Measurements from ENCODE around the gene MID2.
"Not testable (repeated sequence)": the region's sequence is repeated elsewhere in the genome, so short reads cannot be mapped to it uniquely, and the experiment has no call there.

The MID2 gene

DNA sequence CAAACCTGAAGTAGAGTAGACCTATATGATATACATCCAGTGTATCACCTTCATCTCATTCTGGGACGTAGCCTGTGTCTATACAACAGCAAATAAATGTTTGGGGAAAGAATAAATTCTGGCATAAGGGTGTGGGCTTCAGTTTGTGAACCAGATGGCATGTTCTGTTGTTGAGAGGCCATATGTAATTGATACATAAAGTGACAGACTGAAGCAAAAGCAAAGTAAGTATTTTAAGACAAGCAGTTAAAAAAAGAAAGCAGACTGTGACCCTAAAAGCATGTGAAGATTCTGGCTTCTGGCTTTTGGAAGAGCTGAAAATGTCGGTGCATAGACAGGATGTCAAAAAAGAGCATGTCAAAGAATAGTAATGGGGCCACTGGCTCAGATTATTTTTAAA lies 22.9 kb downstream of the MID2 start:
- Mint-ChIP-seq H3K9me3 (no peaks in the 10 kb centered on the region), H3K4me3 (no peak overlapping the region)

DNA sequence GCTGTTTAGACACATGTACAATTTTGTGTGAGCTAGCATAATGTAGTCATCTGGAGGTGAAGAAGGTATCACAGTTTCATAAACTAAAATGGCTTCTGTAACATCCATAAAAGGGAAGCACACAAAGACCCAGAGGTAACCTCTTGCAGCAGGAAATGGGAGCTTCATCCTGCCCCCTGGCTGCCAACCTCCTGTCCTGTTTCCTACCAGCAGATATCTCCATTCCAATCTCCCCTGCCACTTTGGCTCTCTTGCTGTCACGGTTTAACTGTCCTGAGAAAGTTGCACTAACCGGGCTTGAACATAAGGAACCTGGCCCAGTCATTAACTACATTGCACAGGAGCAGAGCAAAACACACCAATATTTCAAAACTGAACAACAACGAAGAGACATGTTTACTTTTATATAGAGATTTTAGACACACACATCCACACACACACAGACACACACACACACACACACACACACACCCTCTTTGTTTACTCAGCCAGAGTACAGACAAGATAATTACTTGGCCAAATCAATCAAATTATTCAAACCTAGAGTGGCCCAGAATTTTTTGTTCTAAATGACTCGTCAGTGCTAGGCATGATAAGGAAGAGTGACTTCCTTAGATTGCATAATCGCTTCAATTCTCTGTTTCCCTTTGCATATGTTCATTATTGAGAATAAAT lies 24.2 kb downstream of the MID2 start:
- peaks cover 8% of the 10 kb centered on the region for H3K36me3 Mint-ChIP-seq (ENCODE audit: low read depth)
- no peak overlapping the region for H3K4me3 Mint-ChIP-seq
- no peak overlapping the region for H3K27ac Mint-ChIP-seq
- H3K27me3 Mint-ChIP-seq (ENCODE audit: low read depth), result no peaks in the 10 kb centered on the region
- H3K9me3 Mint-ChIP-seq, result no peaks in the 10 kb centered on the region
- TF ChIP-seq, protein P1, sequence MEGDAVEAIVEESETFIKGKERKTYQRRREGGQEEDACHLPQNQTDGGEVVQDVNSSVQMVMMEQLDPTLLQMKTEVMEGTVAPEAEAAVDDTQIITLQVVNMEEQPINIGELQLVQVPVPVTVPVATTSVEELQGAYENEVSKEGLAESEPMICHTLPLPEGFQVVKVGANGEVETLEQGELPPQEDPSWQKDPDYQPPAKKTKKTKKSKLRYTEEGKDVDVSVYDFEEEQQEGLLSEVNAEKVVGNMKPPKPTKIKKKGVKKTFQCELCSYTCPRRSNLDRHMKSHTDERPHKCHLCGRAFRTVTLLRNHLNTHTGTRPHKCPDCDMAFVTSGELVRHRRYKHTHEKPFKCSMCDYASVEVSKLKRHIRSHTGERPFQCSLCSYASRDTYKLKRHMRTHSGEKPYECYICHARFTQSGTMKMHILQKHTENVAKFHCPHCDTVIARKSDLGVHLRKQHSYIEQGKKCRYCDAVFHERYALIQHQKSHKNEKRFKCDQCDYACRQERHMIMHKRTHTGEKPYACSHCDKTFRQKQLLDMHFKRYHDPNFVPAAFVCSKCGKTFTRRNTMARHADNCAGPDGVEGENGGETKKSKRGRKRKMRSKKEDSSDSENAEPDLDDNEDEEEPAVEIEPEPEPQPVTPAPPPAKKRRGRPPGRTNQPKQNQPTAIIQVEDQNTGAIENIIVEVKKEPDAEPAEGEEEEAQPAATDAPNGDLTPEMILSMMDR (IDR thresholded peaks at IDR 0.05; ENCODE audit: unreplicated experiment in 3 of 3), result no peak
- no peaks in the 10 kb centered on the region for H3K4me1 Mint-ChIP-seq

More for the DNA sequence above, 22.9 kb downstream of the MID2 start:
- H3K36me3 Mint-ChIP-seq (ENCODE audit: low read depth), result peaks cover 7% of the 10 kb centered on the region
- H3K27me3 Mint-ChIP-seq (ENCODE audit: low read depth), result no peaks in the 10 kb centered on the region
- H3K27ac Mint-ChIP-seq, result no peak overlapping the region
- H3K4me1 Mint-ChIP-seq, result peaks cover under 1% of the 10 kb centered on the region
- TF ChIP-seq, protein P1 (IDR thresholded peaks at IDR 0.05; ENCODE audit: unreplicated experiment in 3 of 3), result no peak

DNA sequence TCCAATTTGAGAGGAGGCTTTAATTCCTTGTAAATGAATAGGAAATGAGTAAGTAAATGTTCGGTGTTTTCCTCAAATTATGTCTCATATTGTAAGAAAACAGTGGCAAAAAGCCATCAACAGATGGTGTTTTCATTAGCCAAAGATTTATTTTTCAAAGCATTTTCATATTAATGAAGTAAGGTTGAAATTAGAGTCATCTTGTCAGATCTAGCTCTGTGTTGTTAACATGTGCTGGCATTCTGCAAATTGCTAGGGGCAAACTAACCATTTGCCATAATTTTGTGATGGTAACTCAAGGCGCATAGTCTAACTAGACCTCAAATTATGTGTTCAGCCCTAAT lies 24.7 kb downstream of the MID2 start:
- Mint-ChIP-seq H3K9me3 (no peaks in the 10 kb centered on the region), H3K27ac (no peak overlapping the region), H3K4me1 (no peaks in the 10 kb centered on the region), H3K4me3 (no peak overlapping the region), H3K36me3 (ENCODE audit: low read depth) (peaks cover 12% of the 10 kb centered on the region), H3K27me3 (ENCODE audit: low read depth) (no peaks in the 10 kb centered on the region)
- TF ChIP-seq, protein P1 (IDR thresholded peaks at IDR 0.05; ENCODE audit: unreplicated experiment in 3 of 3), result no peak

DNA sequence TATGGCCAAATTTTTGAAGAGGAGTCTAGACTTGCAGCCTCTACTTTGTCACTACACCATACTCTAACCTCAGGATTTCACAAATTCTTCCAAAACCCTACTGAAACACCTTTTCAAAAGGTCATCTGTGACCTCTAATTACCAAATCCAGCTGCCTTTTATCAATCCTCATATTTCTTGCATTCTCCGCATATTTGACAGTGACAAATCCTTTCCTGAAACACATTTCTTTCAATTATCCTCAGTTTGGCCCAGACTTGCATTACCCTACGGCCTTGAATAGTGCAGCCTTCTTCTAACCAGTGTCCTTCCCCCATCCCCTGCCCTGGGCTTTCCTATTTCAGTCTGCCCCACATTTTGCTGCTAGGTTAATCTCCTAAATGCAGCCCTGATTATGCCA lies 25.5 kb downstream of the MID2 start:
- no peak overlapping the region for H3K27ac Mint-ChIP-seq
- TF ChIP-seq, protein P1 (IDR thresholded peaks at IDR 0.05; ENCODE audit: unreplicated experiment in 3 of 3), result no peak
- H3K4me3 Mint-ChIP-seq, result no peak overlapping the region
- H3K4me1 Mint-ChIP-seq, result no peaks in the 10 kb centered on the region
- H3K9me3 Mint-ChIP-seq, result no peaks in the 10 kb centered on the region
- peaks cover 16% of the 10 kb centered on the region for H3K36me3 Mint-ChIP-seq (ENCODE audit: low read depth)
- H3K27me3 Mint-ChIP-seq (ENCODE audit: low read depth), result no peaks in the 10 kb centered on the region

DNA sequence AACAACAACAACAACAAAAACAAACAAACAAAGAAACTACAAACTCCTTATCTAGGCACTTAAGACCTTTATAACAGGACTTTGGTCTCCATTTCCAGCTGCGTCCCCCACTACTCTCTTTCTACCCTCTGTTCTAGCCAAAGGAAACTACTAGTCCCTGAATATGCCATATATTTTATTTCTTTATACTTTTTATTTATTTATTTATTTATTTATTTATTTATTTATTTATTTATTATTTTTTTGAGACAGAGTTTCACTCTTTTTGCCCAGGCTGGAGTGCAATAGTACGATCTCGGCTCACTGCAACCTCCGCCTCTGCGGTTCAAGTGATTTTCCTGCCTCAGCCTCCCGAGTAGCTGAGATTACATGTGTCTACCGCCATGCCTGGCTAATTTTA lies 26.0 kb downstream of the MID2 start:
- peaks cover 17% of the 10 kb centered on the region for H3K36me3 Mint-ChIP-seq (ENCODE audit: low read depth)
- not testable (repeated sequence) for H3K4me3 Mint-ChIP-seq; H3K4me1 Mint-ChIP-seq; H3K27ac Mint-ChIP-seq; H3K9me3 Mint-ChIP-seq; H3K27me3 Mint-ChIP-seq (ENCODE audit: low read depth)

DNA sequence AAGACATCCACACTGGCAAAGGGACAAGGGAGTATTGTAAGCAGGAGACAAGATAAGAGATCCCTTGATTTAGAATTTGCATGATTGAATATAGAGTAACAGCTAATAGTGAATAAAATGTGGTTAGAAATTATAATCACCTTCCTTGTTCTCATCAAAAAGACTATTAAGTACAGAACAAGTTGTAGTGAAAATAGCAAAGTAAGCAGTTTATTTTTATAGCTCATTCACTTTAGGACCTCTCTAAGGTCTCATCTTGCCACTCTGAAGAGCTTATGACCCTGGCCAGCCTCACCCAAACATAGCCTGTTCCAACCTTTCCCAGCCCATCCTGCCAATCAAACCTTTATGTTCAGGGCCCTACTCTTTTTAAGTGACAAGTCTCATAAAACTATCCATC lies 30.6 kb downstream of the MID2 start:
- Mint-ChIP-seq H3K27ac (no peak overlapping the region), H3K27me3 (ENCODE audit: low read depth) (no peaks in the 10 kb centered on the region), H3K4me1 (no peaks in the 10 kb centered on the region), H3K4me3 (no peak overlapping the region), H3K36me3 (ENCODE audit: low read depth) (peaks cover 44% of the 10 kb centered on the region), H3K9me3 (no peaks in the 10 kb centered on the region)
- TF ChIP-seq, protein P1 (IDR thresholded peaks at IDR 0.05; ENCODE audit: unreplicated experiment in 3 of 3), result no peak

DNA sequence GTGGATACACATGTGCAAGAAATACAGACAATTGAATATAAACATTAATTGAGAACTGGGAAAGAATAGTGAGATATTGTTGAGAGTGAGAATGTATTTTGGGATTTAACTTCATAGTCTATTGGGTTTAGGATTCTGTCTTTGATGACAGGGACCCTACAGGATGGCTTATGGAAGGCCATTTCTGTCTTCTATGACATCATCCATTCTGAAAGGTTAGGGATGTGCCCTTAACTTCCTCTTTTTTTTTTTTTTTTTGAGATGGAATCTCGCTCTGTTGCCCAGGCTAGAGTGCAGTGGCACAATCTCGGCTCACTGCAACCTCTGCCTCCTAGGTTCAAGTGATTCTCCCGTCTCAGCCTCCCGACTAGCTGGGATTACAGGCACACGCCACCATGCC lies 31.4 kb downstream of the MID2 start:
- H3K36me3 Mint-ChIP-seq (ENCODE audit: low read depth), result peaks cover 47% of the 10 kb centered on the region
- H3K27ac Mint-ChIP-seq; H3K4me3 Mint-ChIP-seq; H3K4me1 Mint-ChIP-seq; H3K27me3 Mint-ChIP-seq (ENCODE audit: low read depth); H3K9me3 Mint-ChIP-seq: not testable (repeated sequence)
